ENCODE measurements around the gene IL22.
A peak's percentile ranks its signal among the peaks of the same experiment; 100 is the strongest.

IL22 gene

GRCh38 chr12:68231229-68231628, 22.2 kb downstream of the IL22 start:
- H3K27ac ChIP-seq = no peak overlapping the region
- TF ChIP-seq, protein P1, sequence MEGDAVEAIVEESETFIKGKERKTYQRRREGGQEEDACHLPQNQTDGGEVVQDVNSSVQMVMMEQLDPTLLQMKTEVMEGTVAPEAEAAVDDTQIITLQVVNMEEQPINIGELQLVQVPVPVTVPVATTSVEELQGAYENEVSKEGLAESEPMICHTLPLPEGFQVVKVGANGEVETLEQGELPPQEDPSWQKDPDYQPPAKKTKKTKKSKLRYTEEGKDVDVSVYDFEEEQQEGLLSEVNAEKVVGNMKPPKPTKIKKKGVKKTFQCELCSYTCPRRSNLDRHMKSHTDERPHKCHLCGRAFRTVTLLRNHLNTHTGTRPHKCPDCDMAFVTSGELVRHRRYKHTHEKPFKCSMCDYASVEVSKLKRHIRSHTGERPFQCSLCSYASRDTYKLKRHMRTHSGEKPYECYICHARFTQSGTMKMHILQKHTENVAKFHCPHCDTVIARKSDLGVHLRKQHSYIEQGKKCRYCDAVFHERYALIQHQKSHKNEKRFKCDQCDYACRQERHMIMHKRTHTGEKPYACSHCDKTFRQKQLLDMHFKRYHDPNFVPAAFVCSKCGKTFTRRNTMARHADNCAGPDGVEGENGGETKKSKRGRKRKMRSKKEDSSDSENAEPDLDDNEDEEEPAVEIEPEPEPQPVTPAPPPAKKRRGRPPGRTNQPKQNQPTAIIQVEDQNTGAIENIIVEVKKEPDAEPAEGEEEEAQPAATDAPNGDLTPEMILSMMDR (IDR thresholded peaks at IDR 0.05) = no peak
- no peak for TF ChIP-seq ZFX (IDR thresholded peaks at IDR 0.05; ENCODE audit: borderline replicate concordance)

GRCh38 chr12:68229956-68230355, 23.4 kb downstream of the IL22 start:
- no peak for TF ChIP-seq ZFX (IDR thresholded peaks at IDR 0.05; ENCODE audit: borderline replicate concordance)
- TF ChIP-seq, protein P1 (IDR thresholded peaks at IDR 0.05) = no peak
- no peak overlapping the region for H3K27ac ChIP-seq

DNA sequence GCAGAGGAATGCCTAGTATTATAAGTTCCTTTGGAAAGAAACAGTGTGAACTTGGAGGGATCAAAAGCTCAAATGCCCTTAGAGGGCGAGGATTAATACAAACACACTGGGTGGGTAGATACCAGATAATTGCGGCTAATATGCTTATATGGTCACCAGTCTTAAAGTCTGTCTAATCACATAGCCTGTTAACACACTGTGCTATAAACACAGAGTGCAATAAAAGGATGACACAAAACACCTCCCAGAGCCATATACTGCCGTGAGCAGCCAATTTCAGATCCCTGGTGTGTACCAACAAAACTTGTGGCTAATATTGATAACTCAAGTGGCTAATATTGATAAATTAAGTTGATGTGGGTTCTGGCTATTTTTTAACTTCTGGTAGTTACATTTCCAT, 26.0 kb downstream of the IL22 start:
- H3K27ac ChIP-seq = no peak overlapping the region

DNA sequence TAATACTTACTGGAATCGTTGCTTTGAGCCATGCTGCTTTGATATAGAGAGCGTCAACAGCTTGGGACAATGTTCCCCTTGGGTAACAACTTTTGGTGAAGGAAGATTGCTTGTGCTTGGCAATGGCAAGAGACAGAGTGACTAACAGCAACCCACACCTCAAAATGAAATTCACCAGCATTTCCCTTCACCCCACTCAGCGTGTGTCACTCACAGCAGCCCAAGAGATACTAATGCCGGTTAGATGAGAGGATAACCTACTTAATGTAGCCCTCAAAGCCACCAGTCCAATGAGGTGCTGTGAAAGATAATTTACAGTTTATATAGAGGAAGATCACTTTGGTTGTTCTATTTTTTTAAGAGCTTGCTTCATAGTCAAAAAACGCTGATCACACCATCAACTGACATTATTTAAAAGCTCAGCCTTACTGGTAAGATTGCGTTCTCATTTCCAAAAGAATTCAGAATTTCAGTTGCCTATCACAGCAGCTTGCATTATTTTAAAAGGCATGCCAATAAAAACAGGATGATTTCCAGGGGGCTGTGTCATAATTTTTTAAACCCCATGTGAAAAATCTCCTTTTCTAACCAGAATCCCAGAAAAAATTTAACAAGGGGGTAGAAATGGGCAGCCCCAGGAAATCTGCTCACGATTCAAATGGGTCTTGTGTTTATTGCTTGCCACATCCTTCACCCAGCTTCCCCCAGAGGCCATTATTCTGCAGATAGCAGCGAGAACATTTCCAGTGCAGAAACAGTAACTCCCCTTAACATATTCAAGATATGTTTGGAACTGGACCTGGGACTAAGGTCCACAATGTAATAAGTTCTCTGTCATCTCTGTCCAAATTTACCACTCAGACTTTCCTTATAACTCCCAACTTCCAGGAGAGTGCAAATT, 27.6 kb downstream of the IL22 start, which contains the start of gene IL26:
TSS of gene IL26 (minus strand) at position 235 of the 901 bp plus-strand sequence. CDS start at position 181, 54 bp downstream.
- TF ChIP-seq, protein P1 (IDR thresholded peaks at IDR 0.05) = no peak
- no peak for TF ChIP-seq ZFX (IDR thresholded peaks at IDR 0.05; ENCODE audit: borderline replicate concordance)
- no peak within 1 kb of the TSS for H3K27ac ChIP-seq

More for the DNA sequence above, 26.0 kb downstream of the IL22 start:
- TF ChIP-seq ZFX (IDR thresholded peaks at IDR 0.05; ENCODE audit: borderline replicate concordance) = no peak
- TF ChIP-seq, protein P1 (IDR thresholded peaks at IDR 0.05) = no peak

DNA sequence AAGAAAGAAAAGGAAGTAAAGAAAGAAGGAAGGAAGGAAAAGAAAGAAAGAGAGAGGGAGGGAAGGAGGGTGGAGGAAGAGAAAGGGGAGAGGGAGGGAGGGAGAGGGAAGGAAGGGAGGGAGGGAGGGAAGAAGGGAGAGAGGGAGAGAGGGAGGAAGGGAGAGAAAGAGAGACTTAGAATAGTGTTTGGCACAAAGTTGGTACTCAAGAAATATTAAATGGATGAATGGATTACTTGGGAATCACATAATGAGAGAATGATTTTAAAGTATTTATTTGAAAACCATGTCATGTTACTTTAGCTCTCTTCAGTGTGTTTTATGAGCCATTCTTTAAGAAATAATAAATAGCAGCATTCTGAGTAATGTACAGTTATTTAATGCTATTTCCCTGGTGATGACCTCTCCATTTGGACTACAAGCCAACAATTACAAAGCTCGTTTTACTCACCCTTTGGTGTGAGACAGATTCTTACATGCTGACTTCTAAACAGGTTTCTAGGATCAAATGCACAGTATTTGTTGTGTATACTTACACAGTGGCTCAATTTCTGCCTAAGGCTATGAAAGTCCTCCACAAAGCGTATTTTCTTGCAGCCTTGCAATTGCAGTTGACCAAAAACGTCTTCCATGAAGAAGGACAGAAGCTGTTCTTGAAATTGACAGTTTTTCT, 28.7 kb downstream of the IL22 start:
- H3K27ac ChIP-seq = no peak overlapping the region
- TF ChIP-seq ZFX (IDR thresholded peaks at IDR 0.05; ENCODE audit: borderline replicate concordance) = no peak
- TF ChIP-seq, protein P1 (IDR thresholded peaks at IDR 0.05) = no peak

GRCh38 chr12:68223067-68223747, 30.2 kb downstream of the IL22 start:
- H3K27ac ChIP-seq = no peak overlapping the region
- TF ChIP-seq ZFX (IDR thresholded peaks at IDR 0.05; ENCODE audit: borderline replicate concordance) = no peak
- TF ChIP-seq, protein P1 (IDR thresholded peaks at IDR 0.05) = peak; percentile 98
